Memory B cell (primary cell): ENCODE results near the gene MSANTD1.

Source experiments
- ATAC-seq: fragments of 150-1000 bp; cut with Tn5 transposase; 2 replicates; pipeline ENCODE4 v1.10.0; 2021; ENCODE audit warnings: low read depth, mild to moderate bottlenecking, moderate library complexity
- DNase-seq, 2 donors: peaks; one replicate each; pipeline ENCODE4 v3.0.0; 2022; ENCODE audit warnings: low spot score in 2 of 2
- H3K27ac Mint-ChIP-seq: one replicate; pipeline ENCODE4 v1.8.0; 2022; ENCODE audit warnings: mild to moderate bottlenecking, moderate library complexity, mixed read lengths
- H3K27me3 Mint-ChIP-seq: one replicate; pipeline ENCODE4 v1.8.0; 2022; ENCODE audit warnings: mixed read lengths
- H3K36me3 Mint-ChIP-seq: one replicate; pipeline ENCODE4 v1.8.0; 2022; ENCODE audit warnings: mild to moderate bottlenecking, mixed read lengths
- H3K4me1 Mint-ChIP-seq: one replicate; pipeline ENCODE4 v1.8.0; 2022; ENCODE audit warnings: mixed read lengths
- H3K4me3 Mint-ChIP-seq: one replicate; pipeline ENCODE4 v1.8.0; 2022; ENCODE audit warnings: mild to moderate bottlenecking, moderate library complexity, mixed read lengths
- H3K9me3 Mint-ChIP-seq: one replicate; pipeline ENCODE4 v1.8.0; 2022; ENCODE audit warnings: mixed read lengths

Gene MSANTD1

DNA sequence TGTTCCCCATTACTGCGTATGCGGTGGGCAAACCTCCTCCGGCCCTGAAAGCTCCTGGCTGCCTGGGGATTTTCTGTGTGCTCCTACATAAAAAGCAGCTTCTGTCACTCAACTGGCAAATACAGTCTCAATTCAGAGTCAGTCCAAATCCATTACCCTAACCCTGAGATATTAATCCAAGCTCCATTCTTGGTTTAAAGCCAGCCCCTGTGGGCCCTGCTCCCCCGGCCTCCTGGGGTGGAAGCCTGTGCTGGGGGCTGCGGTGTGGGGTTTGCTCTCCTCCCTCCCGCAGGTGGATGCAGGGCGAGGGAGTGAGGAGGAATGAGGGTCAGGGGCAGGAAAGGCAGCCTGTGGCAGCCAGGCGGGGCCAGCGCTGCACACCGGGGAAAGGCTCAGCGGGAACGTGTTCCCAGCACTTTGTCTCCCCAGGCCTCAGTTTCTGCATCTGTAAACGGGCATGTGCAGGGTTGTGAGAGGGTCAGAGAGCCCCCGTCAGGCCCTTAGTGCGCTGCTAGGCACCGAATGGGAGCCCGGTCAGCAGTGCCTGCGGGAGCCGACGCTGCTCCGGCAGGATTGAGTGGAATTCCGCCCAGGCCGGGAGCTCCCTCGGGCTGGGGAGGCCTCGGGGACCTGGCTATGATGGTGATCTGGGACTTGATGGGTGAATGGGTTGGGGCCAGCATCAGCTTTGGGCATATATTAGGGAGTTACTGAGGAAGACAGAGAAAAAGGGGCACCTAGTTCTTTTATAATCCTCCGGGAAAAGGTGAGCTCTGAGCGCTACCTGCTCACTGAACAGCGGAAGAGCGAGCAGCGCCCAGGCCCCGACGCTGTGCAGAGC is 37.6 kb downstream of the MSANTD1 start:
- peaks cover 4% of the 10 kb centered on the region for H3K9me3 Mint-ChIP-seq
- H3K4me3 Mint-ChIP-seq: peak overlapping the region; percentile 56
- DNase-seq (peak in 1 of 2 donors; percentile 73), ATAC-seq (peak; percentile 99)
- peaks cover 10% of the 10 kb centered on the region for H3K4me1 Mint-ChIP-seq
- peaks cover 4% of the 10 kb centered on the region for H3K36me3 Mint-ChIP-seq
- no peak overlapping the region for H3K27ac Mint-ChIP-seq
- H3K27me3 Mint-ChIP-seq: peaks cover 7% of the 10 kb centered on the region

DNA sequence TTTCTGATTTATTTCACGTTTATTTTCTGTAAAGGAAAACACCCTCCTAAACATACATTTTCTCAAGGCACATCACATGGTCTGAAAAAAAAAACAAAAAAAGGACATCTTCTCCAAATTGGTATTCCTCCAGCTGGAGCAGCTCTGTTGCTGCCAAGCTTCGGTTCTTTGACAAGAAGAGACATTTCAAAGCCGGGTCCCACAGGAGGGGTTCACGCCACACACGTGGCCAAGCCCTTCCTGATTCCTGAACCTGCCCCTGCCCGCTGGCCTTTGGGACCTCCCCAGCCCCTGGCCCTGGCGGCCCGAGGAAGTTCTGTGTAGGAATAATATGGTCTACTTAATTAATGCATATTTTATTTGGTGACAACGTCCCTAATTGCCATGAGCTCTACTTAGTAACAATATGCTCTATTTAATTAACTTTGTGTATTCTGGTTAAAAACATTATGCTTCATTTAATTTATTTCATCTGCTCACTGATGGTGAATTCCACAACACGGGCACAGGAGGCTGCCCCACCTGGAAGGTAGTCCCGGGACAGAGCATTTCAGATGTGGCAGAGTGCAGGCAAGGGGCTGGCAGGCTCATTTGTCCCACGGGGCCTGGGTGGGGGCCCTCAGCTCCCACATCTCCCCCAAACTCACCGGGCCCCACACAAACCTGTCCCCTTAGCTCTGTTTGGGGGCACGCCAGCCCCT is 38.5 kb downstream of the MSANTD1 start:
- no peak overlapping the region for H3K27ac Mint-ChIP-seq
- H3K27me3 Mint-ChIP-seq: peaks cover 10% of the 10 kb centered on the region
- H3K4me1 Mint-ChIP-seq: peaks cover 15% of the 10 kb centered on the region
- DNase-seq (no peak), ATAC-seq (no peak)
- H3K36me3 Mint-ChIP-seq: peaks cover 2% of the 10 kb centered on the region
- H3K9me3 Mint-ChIP-seq: no peaks in the 10 kb centered on the region
- H3K4me3 Mint-ChIP-seq: no peak overlapping the region

DNA sequence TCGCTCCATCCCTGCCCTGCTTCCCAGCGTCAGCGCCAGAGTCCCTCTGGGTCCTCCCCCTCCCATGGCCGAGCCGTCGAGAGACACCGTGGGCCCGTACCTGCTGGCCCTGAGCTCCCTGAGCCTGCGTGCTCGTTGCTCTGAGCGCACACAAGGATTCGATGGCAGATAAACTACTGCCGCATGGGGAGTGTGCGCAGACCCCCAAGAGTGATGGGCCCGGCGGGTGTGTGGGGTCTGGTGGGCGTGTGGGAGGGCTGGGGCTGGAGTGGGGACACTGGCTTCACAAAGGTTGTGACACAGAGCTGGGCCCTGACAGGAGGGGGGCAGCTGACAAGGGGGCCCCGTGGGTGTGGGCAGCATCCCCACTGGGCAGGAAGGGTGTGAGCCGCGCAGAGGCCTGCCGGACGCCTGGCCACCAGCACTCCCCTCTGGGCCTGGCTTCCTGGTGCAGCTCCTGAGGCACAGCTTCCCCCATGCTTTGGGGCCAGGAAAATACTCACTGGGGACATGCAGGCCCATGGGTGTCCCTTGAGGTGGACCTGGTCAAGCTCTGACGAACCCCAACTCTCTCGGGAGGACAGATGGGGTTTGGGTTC is 39.1 kb downstream of the MSANTD1 start:
- ATAC-seq: no peak
- Mint-ChIP-seq H3K4me3 (no peak overlapping the region), H3K27me3 (peaks cover 10% of the 10 kb centered on the region), H3K4me1 (peaks cover 15% of the 10 kb centered on the region), H3K27ac (no peak overlapping the region), H3K9me3 (no peaks in the 10 kb centered on the region), H3K36me3 (peaks cover 2% of the 10 kb centered on the region)
- no peak for DNase-seq

DNA sequence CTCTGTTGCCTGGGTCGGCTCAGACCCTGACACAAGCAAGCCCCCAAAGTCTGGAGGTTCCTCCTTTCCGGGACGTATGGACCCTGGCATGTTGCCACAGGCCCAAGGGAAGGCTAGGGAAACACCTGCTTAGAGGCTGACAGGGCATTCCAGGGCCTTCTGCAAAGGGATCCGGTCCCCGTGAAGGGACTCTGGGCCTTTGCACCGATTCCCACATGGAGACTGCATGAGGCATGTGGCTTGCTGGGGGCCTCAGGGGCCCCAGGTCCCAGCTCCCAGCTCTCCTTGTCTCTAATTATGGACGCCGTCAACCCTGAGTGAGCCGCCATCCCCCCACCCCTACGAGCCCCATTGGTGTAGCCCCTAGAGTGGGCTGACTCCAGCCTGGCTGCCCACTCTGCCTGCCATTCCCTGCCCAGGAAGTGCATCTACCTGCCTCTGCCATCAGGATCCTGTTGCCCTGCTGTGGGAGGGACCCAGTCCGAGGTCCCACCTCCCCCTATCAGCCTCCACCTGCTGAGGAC is 39.7 kb downstream of the MSANTD1 start:
- no peak for DNase-seq
- ATAC-seq: no peak
- peaks cover 2% of the 10 kb centered on the region for H3K36me3 Mint-ChIP-seq
- H3K27me3 Mint-ChIP-seq: peaks cover 7% of the 10 kb centered on the region
- H3K27ac Mint-ChIP-seq: no peak overlapping the region
- H3K4me3 Mint-ChIP-seq: no peak overlapping the region
- H3K4me1 Mint-ChIP-seq: peaks cover 18% of the 10 kb centered on the region
- no peaks in the 10 kb centered on the region for H3K9me3 Mint-ChIP-seq

DNA sequence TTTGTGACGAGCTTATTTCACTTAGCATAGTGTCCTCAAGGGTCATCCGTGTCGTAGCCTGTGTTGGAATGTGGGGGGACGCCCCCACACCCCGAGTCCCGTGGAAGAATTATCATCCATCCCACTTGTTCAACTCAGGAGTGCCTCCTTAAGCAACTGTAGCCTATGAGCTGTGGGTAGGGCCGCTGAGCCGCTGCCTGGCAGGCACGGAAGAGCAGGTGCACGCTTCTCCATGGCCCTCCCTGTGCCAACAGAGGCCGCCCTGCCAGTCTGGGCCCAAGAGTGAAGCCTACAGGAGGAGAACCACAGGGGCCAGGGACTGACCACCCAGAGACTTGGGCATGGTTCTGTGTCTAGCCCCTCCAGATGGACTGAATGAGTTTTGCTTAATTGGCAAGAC is 41.5 kb downstream of the MSANTD1 start:
- ATAC-seq: no peak
- H3K4me1 Mint-ChIP-seq: peaks cover 20% of the 10 kb centered on the region
- H3K9me3 Mint-ChIP-seq: no peaks in the 10 kb centered on the region
- H3K27ac Mint-ChIP-seq: no peak overlapping the region
- no peak for DNase-seq
- H3K27me3 Mint-ChIP-seq: peaks cover 7% of the 10 kb centered on the region
- H3K36me3 Mint-ChIP-seq: peaks cover 2% of the 10 kb centered on the region
- H3K4me3 Mint-ChIP-seq: no peak overlapping the region

DNA sequence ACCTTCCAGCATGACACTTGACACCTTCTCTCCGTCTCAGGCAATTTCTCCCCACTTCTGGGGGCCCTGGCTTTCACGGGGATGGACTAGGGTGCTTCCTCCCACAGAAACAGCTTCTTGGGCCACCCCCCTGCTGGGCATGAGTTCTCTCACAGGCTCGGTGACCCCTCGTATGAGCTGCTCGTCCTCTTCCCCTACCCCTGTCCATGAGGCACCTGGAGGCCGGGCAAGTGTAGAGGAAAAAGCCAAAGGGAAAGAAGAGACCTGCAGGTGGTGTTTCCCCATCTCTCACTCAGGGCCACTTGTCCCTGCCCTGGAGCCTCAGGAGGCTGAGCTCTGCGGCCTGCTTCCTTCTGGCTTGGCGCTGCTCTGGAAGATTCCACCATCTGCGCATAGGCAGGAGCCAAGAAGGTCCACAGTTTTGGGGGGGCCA is 41.9 kb downstream of the MSANTD1 start:
- ATAC-seq: no peak
- Mint-ChIP-seq H3K9me3 (no peaks in the 10 kb centered on the region), H3K36me3 (peaks cover 2% of the 10 kb centered on the region), H3K4me3 (no peak overlapping the region), H3K27ac (no peak overlapping the region), H3K27me3 (peaks cover 7% of the 10 kb centered on the region), H3K4me1 (peaks cover 20% of the 10 kb centered on the region)
- DNase-seq: no peak

DNA sequence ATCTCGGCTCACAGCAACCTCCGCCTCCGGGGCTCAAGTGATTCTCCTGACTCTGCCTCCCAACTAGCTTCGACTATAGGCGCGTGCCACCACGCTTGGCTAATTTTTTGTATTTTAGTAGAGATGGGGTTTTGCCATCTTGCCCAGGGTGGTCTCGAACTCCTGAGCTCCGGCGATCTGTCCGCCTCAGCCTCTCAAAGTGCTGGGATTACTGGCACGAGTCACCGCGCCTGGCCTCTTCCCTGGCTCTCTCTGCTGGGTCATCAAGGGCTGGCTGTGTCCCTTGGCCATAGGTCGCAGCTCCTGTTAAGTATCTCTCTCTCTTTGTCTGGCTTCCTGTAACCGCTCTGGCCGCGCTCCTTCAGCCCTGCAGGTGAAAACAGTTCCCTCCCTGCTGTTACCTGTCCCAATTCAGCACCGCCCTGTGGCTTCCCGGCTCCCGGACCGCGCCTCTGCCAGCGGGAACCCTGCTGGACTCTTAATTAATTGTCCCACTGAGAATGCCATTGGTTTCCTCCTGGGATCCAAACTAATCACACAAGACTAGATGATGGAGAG is 42.5 kb downstream of the MSANTD1 start:
- ATAC-seq (no peak), DNase-seq (no peak)
- Mint-ChIP-seq H3K4me3 (peak overlapping the region; percentile 98), H3K27ac (peak overlapping the region; percentile 90), H3K4me1 (peaks cover 15% of the 10 kb centered on the region), H3K36me3 (peaks cover 2% of the 10 kb centered on the region), H3K27me3 (peaks cover 7% of the 10 kb centered on the region), H3K9me3 (no peaks in the 10 kb centered on the region)

DNA sequence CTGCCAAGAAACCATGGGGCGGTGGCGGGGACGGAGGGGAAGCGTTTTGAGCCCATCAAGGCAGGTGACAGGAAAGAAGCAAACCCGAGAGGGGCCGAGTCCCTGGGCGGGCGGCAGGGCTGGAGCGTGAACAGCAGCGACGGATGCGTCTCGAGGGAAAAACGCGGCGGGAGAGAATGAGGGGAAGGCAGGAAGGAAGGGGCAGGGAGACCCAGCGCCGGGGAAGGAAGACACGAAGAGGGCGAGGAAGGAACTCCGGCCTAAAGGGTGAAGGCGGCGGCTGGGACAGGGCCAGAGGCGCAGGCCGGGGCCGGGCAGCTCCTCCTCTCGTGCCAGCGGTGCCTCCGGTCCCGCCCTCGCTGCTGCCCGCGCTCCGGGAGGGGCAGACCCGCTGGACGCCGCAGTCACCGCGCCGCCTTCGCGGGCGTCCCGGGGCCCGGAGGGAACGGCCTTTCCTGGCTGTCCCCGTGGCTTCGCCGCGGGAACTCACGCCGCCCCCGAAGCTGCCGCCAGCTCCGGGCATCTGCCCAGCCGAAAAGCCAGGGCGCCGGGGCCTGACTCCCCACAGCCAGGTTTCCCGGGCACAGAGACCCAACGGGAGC is 43.1 kb downstream of the MSANTD1 start:
- Mint-ChIP-seq H3K4me3 (peak overlapping the region; percentile 98), H3K9me3 (no peaks in the 10 kb centered on the region), H3K27me3 (peaks cover 7% of the 10 kb centered on the region), H3K27ac (peak overlapping the region; percentile 90), H3K4me1 (peaks cover 15% of the 10 kb centered on the region), H3K36me3 (peaks cover 2% of the 10 kb centered on the region)
- no peak for DNase-seq
- ATAC-seq: peak; percentile 10

DNA sequence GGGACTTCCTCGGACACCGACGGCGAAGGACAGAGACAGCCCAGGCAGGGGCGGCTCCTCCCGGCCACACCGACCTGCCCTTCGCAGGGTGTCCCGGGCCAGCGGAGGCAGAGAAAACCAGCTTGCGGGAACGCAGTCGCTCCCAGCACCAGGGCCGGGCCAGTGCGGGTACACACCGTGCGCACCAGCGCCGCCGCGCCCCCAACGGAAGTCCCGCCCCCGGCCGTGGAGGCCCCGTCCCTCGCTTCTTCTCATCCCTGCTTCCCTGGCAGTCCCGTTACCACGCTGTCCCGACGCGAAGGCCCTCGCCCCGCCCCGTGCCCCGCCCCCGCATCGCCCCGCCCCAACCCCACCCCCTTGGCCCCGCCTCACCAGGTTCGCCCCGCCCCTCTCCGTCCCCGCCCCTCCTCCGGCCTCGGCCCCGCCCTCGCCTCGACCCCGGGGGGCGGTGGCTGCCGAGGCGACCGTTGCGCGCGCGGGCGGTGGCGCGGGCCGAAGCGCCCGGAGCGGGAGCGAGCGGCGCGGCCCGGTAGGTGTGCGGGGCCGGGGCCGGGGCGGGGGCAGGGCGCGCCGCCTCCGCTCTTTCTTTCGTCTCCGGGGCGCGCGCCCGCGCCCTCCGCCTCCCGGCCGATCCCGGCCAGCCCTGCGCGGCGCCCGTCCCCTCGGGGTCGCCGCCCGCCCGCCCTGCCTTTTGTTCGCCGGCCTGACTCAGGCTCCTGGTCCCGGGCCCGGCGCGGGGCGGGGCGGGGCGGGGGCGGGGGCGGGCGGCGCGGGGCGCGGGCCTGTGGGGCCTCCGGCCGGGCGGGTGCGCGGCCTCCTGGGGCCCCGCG is 43.8 kb downstream of the MSANTD1 start, which contains the start of gene RGS12:
RGS12 (plus strand) TSS at position 451 of the 830 bp plus-strand sequence. CDS start 23,150 bp downstream, outside the sequence.
- H3K4me1 Mint-ChIP-seq: peaks cover 15% of the 10 kb centered on the region
- peak within 1 kb of the TSS; percentile 98 for H3K4me3 Mint-ChIP-seq
- peaks cover 3% of the 10 kb centered on the region for H3K9me3 Mint-ChIP-seq
- H3K27ac Mint-ChIP-seq: peak within 1 kb of the TSS; percentile 90
- peaks cover 7% of the 10 kb centered on the region for H3K27me3 Mint-ChIP-seq
- peaks cover 4% of the 10 kb centered on the region for H3K36me3 Mint-ChIP-seq
- DNase-seq: peak; percentile 67 to 71
- ATAC-seq: peak; percentile 76

DNA sequence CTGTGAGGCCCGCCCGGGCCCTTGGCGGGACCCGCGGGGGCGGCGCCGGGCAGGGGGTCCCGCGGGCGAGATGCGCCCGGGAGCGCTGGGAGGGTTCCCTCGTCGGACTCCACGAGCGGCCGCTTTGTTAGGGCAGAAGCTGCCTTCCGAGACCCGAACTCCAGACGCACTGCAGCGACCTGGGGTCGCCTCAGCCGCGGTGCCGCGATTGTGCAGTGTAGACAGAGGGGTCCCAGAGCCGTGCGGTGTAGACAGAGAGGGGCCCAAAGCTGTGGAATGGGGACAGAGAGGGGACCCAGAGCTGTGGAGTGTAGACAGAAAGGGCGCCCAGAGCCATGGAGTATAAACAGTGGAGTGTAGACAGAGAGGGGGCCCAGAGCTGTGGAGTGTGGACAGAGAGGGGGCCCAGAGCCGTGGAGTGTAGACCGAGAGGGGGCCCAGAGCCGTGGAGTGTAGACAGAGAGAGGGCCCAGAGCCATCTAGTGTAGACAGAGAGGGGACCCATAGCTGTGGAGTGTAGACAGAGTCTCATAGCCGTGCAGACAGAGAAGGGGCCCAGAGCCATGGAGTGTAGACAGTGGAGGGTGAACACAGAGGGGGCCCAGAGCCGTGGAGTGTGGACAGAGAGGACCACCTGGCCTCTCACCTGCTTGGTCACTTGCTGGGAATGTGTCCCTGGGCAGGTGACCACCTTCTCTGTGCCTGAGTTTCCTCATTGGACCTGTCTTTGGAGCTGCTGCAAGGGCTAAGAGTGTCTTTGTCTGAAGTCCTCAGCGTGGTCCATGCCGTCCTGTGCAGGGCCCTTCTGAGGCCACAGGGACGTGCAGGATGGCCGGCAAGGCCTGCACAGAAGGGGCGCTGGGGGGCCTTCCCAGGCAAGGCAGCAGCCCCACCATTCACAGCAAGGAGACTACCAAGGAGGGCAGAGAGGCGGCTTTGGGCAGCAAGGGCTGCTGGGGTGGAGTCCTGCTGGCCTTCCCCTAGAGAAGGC is 44.7 kb downstream of the MSANTD1 start:
- Mint-ChIP-seq H3K27ac (no peak overlapping the region), H3K4me1 (peaks cover 15% of the 10 kb centered on the region), H3K27me3 (peaks cover 7% of the 10 kb centered on the region), H3K4me3 (peak overlapping the region; percentile 19), H3K9me3 (peaks cover 3% of the 10 kb centered on the region), H3K36me3 (peaks cover 4% of the 10 kb centered on the region)
- ATAC-seq (peak; percentile 1), DNase-seq (no peak)

DNA sequence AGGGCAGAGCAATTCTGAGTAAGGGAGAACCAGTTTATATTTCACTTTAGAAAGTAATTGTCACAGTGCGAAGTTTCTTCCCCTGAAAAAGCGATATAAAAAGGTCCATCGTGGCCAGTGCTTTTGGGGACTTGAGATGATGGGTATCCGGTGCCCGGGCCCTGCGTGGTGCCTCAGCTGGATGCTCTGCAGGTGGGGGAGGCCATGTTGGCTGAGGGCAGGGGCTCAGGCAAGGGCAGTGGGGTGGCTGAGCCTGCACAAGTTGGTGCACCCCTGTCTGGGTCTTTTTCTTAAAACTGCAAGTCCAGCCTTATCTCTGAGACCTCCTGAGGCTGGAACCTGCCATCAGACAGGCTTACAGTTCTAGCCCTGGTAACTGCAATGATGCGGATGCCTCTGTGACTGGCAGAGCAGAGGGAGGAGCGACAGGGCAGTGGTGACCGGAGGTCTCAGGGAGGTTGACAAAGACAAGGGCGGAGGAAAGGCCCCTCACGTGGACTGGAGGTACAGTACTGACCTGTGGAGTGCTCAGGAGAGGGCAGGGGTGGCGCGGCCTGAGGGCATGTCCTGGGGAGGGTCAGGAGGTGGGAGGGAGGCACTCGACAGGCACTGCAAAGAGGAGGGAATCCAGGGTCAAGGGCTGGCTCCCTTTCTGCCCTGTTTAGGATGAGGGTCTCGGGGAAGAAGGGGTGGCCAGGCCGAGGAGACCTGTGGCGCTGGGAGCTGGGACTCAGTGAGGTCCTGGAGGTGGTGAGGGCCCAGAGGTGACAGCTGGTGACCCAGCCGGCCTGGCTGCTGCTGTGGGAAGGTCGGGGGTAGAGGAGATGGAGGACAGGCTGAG is 45.7 kb downstream of the MSANTD1 start:
- Mint-ChIP-seq H3K9me3 (peaks cover 3% of the 10 kb centered on the region), H3K36me3 (peaks cover 4% of the 10 kb centered on the region), H3K27ac (no peak overlapping the region), H3K4me3 (no peak overlapping the region), H3K4me1 (peaks cover 11% of the 10 kb centered on the region), H3K27me3 (peaks cover 7% of the 10 kb centered on the region)
- ATAC-seq: no peak
- no peak for DNase-seq
